ENCODE measurements around the gene KNTC1.
"Not testable (repeated sequence)": the region's sequence is repeated elsewhere in the genome, so short reads cannot be mapped to it uniquely, and the experiment has no call there.

KNTC1 gene

GRCh38 chr12:122538496-122538895 is 11.4 kb downstream of the KNTC1 start:
- no peak for DNase-seq (ENCODE audit: low read depth)
- TF ChIP-seq CTCF (IDR thresholded peaks at IDR 0.05; ENCODE audit: low read length, missing control alignments): no peak
- no peak overlapping the region for H3K4me3 ChIP-seq (replicated peaks; ENCODE audit: low read depth, low read length)

GRCh38 chr12:122544537-122544936 is 17.5 kb downstream of the KNTC1 start:
- no peak for TF ChIP-seq CTCF (IDR thresholded peaks at IDR 0.05; ENCODE audit: low read length, missing control alignments)
- DNase-seq (ENCODE audit: low read depth): no peak
- H3K4me3 ChIP-seq (replicated peaks; ENCODE audit: low read depth, low read length): no peak overlapping the region

GRCh38 chr12:122545855-122546254 is 18.8 kb downstream of the KNTC1 start:
- no peak for TF ChIP-seq CTCF (IDR thresholded peaks at IDR 0.05; ENCODE audit: low read length, missing control alignments)
- no peak for DNase-seq (ENCODE audit: low read depth)
- no peak overlapping the region for H3K4me3 ChIP-seq (replicated peaks; ENCODE audit: low read depth, low read length)

- TF ChIP-seq CTCF (IDR thresholded peaks at IDR 0.05; ENCODE audit: low read length, missing control alignments): no peak
- no peak overlapping the region for H3K4me3 ChIP-seq (replicated peaks; ENCODE audit: low read depth, low read length)
- no peak for DNase-seq (ENCODE audit: low read depth)
Observed at GRCh38 chr12:122547330-122547729, 20.3 kb downstream of the KNTC1 start.

- H3K4me3 ChIP-seq (replicated peaks; ENCODE audit: low read depth, low read length): no peak overlapping the region
- no peak for DNase-seq (ENCODE audit: low read depth)
- no peak for TF ChIP-seq CTCF (IDR thresholded peaks at IDR 0.05; ENCODE audit: low read length, missing control alignments)
Observed at GRCh38 chr12:122558745-122559641, 31.9 kb downstream of the KNTC1 start.

GRCh38 chr12:122560138-122560537 is 33.1 kb downstream of the KNTC1 start:
- TF ChIP-seq CTCF (IDR thresholded peaks at IDR 0.05; ENCODE audit: low read length, missing control alignments): no peak
- no peak overlapping the region for H3K4me3 ChIP-seq (replicated peaks; ENCODE audit: low read depth, low read length)
- DNase-seq (ENCODE audit: low read depth): no peak

- DNase-seq (ENCODE audit: low read depth): no peak
- TF ChIP-seq CTCF (IDR thresholded peaks at IDR 0.05; ENCODE audit: low read length, missing control alignments): no peak
- no peak overlapping the region for H3K4me3 ChIP-seq (replicated peaks; ENCODE audit: low read depth, low read length)
Observed at GRCh38 chr12:122563361-122563760, 36.3 kb downstream of the KNTC1 start.

GRCh38 chr12:122566816-122567215 is 39.8 kb downstream of the KNTC1 start:
- H3K4me3 ChIP-seq (replicated peaks; ENCODE audit: low read depth, low read length); DNase-seq (ENCODE audit: low read depth): not testable (repeated sequence)
